Measurements from ENCODE around the gene FGF7. TPM values are rescaled to one million over a fixed set of nuclear protein-coding genes. Genes with fewer than 3 reads are reported as not detected.
"Not testable (repeated sequence)": the region's sequence is repeated elsewhere in the genome, so short reads cannot be mapped to it uniquely, and the experiment has no call there.

The FGF7 gene
- total RNA-seq, 2 donors from 2014 or later: not detected

- H3K9me3 Mint-ChIP-seq: no peaks in the 10 kb centered on the region
- no peaks in the 10 kb centered on the region for H3K36me3 Mint-ChIP-seq
- DNase-seq (ENCODE audit: low spot score in 2 of 2) (no peak), ATAC-seq (no peak)
- H3K27ac Mint-ChIP-seq: no peak overlapping the region
These were observed 45.4 kb downstream of the FGF7 start for GRCh38 chr15:49468481-49468839.

- ATAC-seq (peak in 1 of 2 donors; percentile 57), DNase-seq (ENCODE audit: low spot score in 2 of 2) (peak in 1 of 2 donors; percentile 31)
- not testable (repeated sequence) for H3K27ac Mint-ChIP-seq, H3K36me3 Mint-ChIP-seq, H3K9me3 Mint-ChIP-seq
These were observed 48.2 kb downstream of the FGF7 start for GRCh38 chr15:49471248-49471647.

- DNase-seq (ENCODE audit: low spot score in 2 of 2) (no peak), ATAC-seq (peak; percentile 47 to 90)
- no peak overlapping the region for H3K27ac Mint-ChIP-seq
- H3K9me3 Mint-ChIP-seq: no peaks in the 10 kb centered on the region
- no peaks in the 10 kb centered on the region for H3K36me3 Mint-ChIP-seq
These were observed 48.7 kb downstream of the FGF7 start for GRCh38 chr15:49471733-49472132.

- Mint-ChIP-seq H3K27ac (no peak overlapping the region), H3K36me3 (no peaks in the 10 kb centered on the region), H3K9me3 (no peaks in the 10 kb centered on the region)
- no peak for DNase-seq (ENCODE audit: low spot score in 2 of 2)
- ATAC-seq: no peak
These were observed 49.3 kb downstream of the FGF7 start for GRCh38 chr15:49472338-49472737.

GRCh38 chr15:49473031-49473430 lies 50.0 kb downstream of the FGF7 start:
- H3K27ac Mint-ChIP-seq: no peak overlapping the region
- ATAC-seq (no peak), DNase-seq (ENCODE audit: low spot score in 2 of 2) (no peak)
- no peaks in the 10 kb centered on the region for H3K9me3 Mint-ChIP-seq
- H3K36me3 Mint-ChIP-seq: no peaks in the 10 kb centered on the region

- not testable (repeated sequence) for ATAC-seq; H3K36me3 Mint-ChIP-seq; H3K9me3 Mint-ChIP-seq; DNase-seq (ENCODE audit: low spot score in 2 of 2); H3K27ac Mint-ChIP-seq
These were observed 55.0 kb downstream of the FGF7 start for GRCh38 chr15:49478021-49478420.

- H3K36me3 Mint-ChIP-seq; DNase-seq (ENCODE audit: low spot score in 2 of 2); ATAC-seq; H3K27ac Mint-ChIP-seq; H3K9me3 Mint-ChIP-seq: not testable (repeated sequence)
These were observed 55.9 kb downstream of the FGF7 start for GRCh38 chr15:49478982-49479381.

- H3K27ac Mint-ChIP-seq; H3K9me3 Mint-ChIP-seq; ATAC-seq; DNase-seq (ENCODE audit: low spot score in 2 of 2); H3K36me3 Mint-ChIP-seq: not testable (repeated sequence)
These were observed 62.4 kb downstream of the FGF7 start for GRCh38 chr15:49485401-49485800.

GRCh38 chr15:49490966-49491365 lies 67.9 kb downstream of the FGF7 start:
- ATAC-seq (no peak), DNase-seq (ENCODE audit: low spot score in 2 of 2) (no peak)
- no peak overlapping the region for H3K27ac Mint-ChIP-seq
- no peaks in the 10 kb centered on the region for H3K9me3 Mint-ChIP-seq
- H3K36me3 Mint-ChIP-seq: no peaks in the 10 kb centered on the region

- no peak for ATAC-seq
- no peaks in the 10 kb centered on the region for H3K36me3 Mint-ChIP-seq
These were observed 69.1 kb downstream of the FGF7 start for GRCh38 chr15:49492151-49492550.

GRCh38 chr15:49492830-49493229 lies 69.8 kb downstream of the FGF7 start:
- Mint-ChIP-seq H3K9me3 (no peaks in the 10 kb centered on the region), H3K36me3 (no peaks in the 10 kb centered on the region), H3K27ac (no peak overlapping the region)
- ATAC-seq (no peak), DNase-seq (ENCODE audit: low spot score in 2 of 2) (no peak)

More at GRCh38 chr15:49492151-49492550, 69.1 kb downstream of the FGF7 start:
- Mint-ChIP-seq H3K9me3 (no peaks in the 10 kb centered on the region), H3K27ac (no peak overlapping the region)
- DNase-seq (ENCODE audit: low spot score in 2 of 2): no peak

- Mint-ChIP-seq H3K27ac (no peak overlapping the region), H3K9me3 (no peaks in the 10 kb centered on the region), H3K36me3 (no peaks in the 10 kb centered on the region)
- ATAC-seq: no peak
- no peak for DNase-seq (ENCODE audit: low spot score in 2 of 2)
These were observed 71.8 kb downstream of the FGF7 start for GRCh38 chr15:49494842-49495241.

- Mint-ChIP-seq H3K36me3 (no peaks in the 10 kb centered on the region), H3K9me3 (peaks cover 4 to 5% of the 10 kb centered on the region in 2 donors), H3K27ac (no peak overlapping the region)
- ATAC-seq (no peak), DNase-seq (ENCODE audit: low spot score in 2 of 2) (no peak)
These were observed 73.1 kb downstream of the FGF7 start for GRCh38 chr15:49495993-49496753.

GRCh38 chr15:49501586-49501985 lies 78.5 kb downstream of the FGF7 start:
- Mint-ChIP-seq H3K36me3 (peaks cover 0 to 6% of the 10 kb centered on the region in 2 donors), H3K27ac (no peak overlapping the region), H3K9me3 (peaks cover 11 to 14% of the 10 kb centered on the region in 2 donors)
- ATAC-seq (no peak), DNase-seq (ENCODE audit: low spot score in 2 of 2) (no peak)

- Mint-ChIP-seq H3K36me3 (peaks cover 0 to 6% of the 10 kb centered on the region in 2 donors), H3K9me3 (peaks cover 5 to 7% of the 10 kb centered on the region in 2 donors), H3K27ac (no peak overlapping the region)
- DNase-seq (ENCODE audit: low spot score in 2 of 2) (no peak), ATAC-seq (no peak)
These were observed 83.3 kb downstream of the FGF7 start for GRCh38 chr15:49506341-49506740.

GRCh38 chr15:49507261-49507660 lies 84.2 kb downstream of the FGF7 start:
- H3K27ac Mint-ChIP-seq: no peak overlapping the region
- H3K9me3 Mint-ChIP-seq: peaks cover 4 to 7% of the 10 kb centered on the region in 2 donors
- peaks cover 0 to 6% of the 10 kb centered on the region in 2 donors for H3K36me3 Mint-ChIP-seq
- ATAC-seq: no peak
- no peak for DNase-seq (ENCODE audit: low spot score in 2 of 2)

GRCh38 chr15:49512739-49513138 lies 89.7 kb downstream of the FGF7 start:
- not testable (repeated sequence) for H3K27ac Mint-ChIP-seq; ATAC-seq; H3K9me3 Mint-ChIP-seq; DNase-seq (ENCODE audit: low spot score in 2 of 2); H3K36me3 Mint-ChIP-seq

GRCh38 chr15:49521802-49522201 lies 98.8 kb downstream of the FGF7 start:
- Mint-ChIP-seq H3K36me3 (peaks cover 20 to 45% of the 10 kb centered on the region in 2 donors), H3K27ac (no peak overlapping the region)
- no peak for DNase-seq (ENCODE audit: low spot score in 2 of 2)

More at GRCh38 chr15:49521802-49522201, 98.8 kb downstream of the FGF7 start:
- no peak for ATAC-seq
- peaks cover 24 to 35% of the 10 kb centered on the region in 2 donors for H3K9me3 Mint-ChIP-seq

Data from activated naive CD4-positive, alpha-beta T cell treated with anti-CD3 and anti-CD28 coated beads, Interleukin-2, amount 50 U/mL, for 72 hours (primary cell).